Transverse colon (tissue), 4 donors: ENCODE results near the gene IFIT3.
"Not testable (repeated sequence)": the region's sequence is repeated elsewhere in the genome, so short reads cannot be mapped to it uniquely, and the experiment has no call there.

ENCODE experiments used
- CTCF ChIP-seq, 5 experiments: fragments of 200-600 bp in 3 of 5; fragments of 450-650 bp in 2 of 5; sonication (generic) in 3 of 5; IDR thresholded peaks; 1 replicate in 2 of 5; 2 replicates in 3 of 5; pipeline ENCODE4 v1.5.1; 2016 to 2017; ENCODE audit warnings: antibody characterized with exemption in 5 of 5, inconsistent platforms in 3 of 5, mild to moderate bottlenecking in 2 of 5, moderate library complexity in 1 of 5
- EP300 ChIP-seq: sonication (generic); formaldehyde crosslinking; IDR thresholded peaks from one replicate; pipeline ENCODE4 v1.6.1; 2017; ENCODE audit warnings: antibody characterized with exemption, low read depth
- POLR2A ChIP-seq: fragments of 450-650 bp; IDR thresholded peaks from one replicate; pipeline ENCODE4 v1.6.1; 2016; ENCODE audit warnings: antibody characterized with exemption, mild to moderate bottlenecking, moderate library complexity
- POLR2AphosphoS5 ChIP-seq, 3 donors: sonication (generic); formaldehyde crosslinking; IDR thresholded peaks; one replicate each; pipeline ENCODE4 v1.6.1; 2016; ENCODE audit warnings: antibody characterized with exemption in 3 of 3

- TF ChIP-seq EP300; CTCF (IDR thresholded peaks at IDR 0.05); POLR2A; POLR2AphosphoS5 (IDR thresholded peaks at IDR 0.05): not testable (repeated sequence)
These were observed 3.8 kb downstream of the IFIT3 start for GRCh38 chr10:89331487-89332122.
